Activated CD4-positive, CD25-positive, alpha-beta regulatory T cell treated with anti-CD3 and anti-CD28 coated beads, Interleukin-2, amount 50 U/mL, for 72 hours (primary cell): Measurements from ENCODE around the gene LRP2BP.

Source experiments
- DNase-seq: peaks from one replicate; pipeline ENCODE4 v3.0.0; 2021

Gene LRP2BP

GRCh38 chr4:185395238-185395955 is at the start of gene LRP2BP:
LRP2BP (minus strand) TSS chr4:185395924; CDS start chr4:185378186, 17,738 bp downstream.
- no peak for DNase-seq

- DNase-seq: no peak
Observed at GRCh38 chr4:185445209-185445608, 49.5 kb upstream of the LRP2BP start.

DNA sequence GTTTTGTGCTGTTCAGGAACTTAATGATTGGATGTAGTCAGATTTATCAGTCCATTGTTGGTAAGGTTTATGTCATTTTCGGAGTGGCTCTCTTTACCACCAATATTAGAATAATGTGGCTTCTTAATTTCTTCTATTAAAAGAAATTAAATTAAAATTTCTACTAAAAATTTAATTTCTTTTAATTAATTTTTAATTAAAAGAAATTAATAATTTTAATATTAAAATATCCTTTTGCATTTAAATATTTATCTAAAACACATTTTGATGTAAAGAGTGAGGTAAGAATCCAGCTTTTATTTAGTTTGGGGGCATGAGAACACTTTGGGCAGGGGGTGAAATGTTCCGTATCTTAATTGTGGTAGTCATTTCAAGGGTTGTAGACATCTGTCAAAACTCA is 45.8 kb upstream of the LRP2BP start:
- no peak for DNase-seq

DNA sequence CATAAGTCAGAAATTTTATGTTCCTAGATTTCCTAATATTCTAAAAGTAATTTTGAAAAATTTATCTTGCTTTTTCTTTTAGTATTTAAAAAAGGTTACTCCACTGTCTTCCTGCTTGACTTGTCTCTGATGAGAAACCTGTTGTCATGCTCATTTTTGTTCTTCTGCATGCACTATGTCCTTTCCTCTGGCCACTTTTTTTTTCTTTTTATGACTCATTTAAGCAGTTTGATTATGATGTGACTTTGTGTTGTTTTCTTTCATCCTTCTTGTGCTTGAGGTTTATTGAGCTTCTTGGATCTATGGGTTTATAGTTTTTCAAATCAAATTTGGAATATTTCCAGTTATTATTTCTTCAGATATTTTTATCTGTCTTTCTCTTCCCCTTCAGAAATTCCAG is 42.1 kb upstream of the LRP2BP start:
- DNase-seq: no peak

- no peak for DNase-seq
Observed at GRCh38 chr4:185435466-185435865, 39.7 kb upstream of the LRP2BP start.

DNA sequence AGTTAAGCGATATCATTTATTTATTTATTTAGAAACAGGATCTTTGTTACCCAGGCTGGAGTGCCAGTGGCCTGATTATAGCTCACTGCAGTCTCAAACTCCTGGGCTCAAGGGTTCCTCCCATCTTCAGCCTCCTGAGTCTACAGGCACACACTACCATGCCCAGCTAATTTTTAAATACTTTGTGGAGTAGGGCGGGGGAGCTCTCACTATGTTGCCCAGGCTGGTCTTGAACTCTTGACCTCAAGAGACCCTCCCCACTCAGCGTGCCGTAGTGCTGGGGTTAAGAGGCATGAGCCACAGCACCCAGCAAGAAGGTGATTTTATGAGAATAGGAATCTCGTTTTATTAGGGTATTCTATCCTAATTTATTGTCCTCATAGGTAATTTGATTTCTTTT is 33.9 kb upstream of the LRP2BP start:
- DNase-seq: no peak

- no peak for DNase-seq
Observed at GRCh38 chr4:185426960-185427688, 31.4 kb upstream of the LRP2BP start.

- peak; percentile 91 for DNase-seq
Observed at GRCh38 chr4:185425647-185426352, 30.1 kb upstream of the LRP2BP start, which contains the start of gene UFSP2. UFSP2 (minus strand) TSS chr4:185425964; CDS start chr4:185425868, 96 bp downstream.

- no peak for DNase-seq
Observed at GRCh38 chr4:185424905-185425646, 29.4 kb upstream of the LRP2BP start.

GRCh38 chr4:185421366-185422124 is 25.8 kb upstream of the LRP2BP start:
- DNase-seq: no peak

DNA sequence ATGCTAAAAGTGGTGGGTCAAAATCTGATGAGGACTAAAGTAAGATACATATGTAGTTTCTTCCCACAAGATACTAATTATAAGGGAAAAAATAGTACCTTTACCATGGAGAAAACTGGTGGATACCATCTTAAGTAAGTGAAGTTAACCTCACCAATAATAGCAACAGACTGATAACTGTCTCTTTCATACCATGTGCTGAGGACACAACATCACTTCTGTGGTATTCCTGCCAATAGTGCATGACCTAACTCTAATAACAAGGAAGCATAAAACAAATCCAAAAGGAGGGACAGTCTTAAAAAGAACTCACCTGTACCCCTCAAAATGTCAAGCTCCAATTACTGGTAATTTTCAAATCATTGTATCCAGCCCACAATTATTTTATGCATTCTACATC is 21.2 kb upstream of the LRP2BP start:
- DNase-seq: no peak

- DNase-seq: no peak
Observed at GRCh38 chr4:185412412-185412811, 16.7 kb upstream of the LRP2BP start.

- DNase-seq: no peak
Observed at GRCh38 chr4:185411849-185412248, 16.1 kb upstream of the LRP2BP start.

- no peak for DNase-seq
Observed at GRCh38 chr4:185408432-185408831, 12.7 kb upstream of the LRP2BP start.

- DNase-seq: no peak
Observed at GRCh38 chr4:185405296-185405999, 9.7 kb upstream of the LRP2BP start.

DNA sequence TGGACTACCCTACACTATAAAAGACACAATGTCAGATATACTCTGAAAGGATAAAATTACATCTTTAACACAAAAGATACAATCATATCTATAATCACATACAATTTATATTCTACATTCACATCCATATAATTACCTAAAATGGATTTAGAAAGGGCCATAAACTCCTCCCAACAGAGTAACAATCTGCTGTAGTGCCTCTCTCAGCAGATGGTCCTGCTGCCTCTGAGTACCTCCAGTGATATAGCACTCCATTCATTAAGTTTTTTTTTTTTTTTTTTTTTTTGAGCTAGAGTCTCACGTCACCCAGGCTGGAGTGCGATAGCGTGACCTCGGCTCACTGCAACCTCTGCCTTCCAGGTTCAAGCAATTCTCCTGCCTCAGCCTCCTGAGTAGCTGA is 8.3 kb upstream of the LRP2BP start:
- DNase-seq: no peak

- no peak for DNase-seq
Observed at GRCh38 chr4:185399466-185399865, 3.7 kb upstream of the LRP2BP start.

GRCh38 chr4:185398618-185399017 is 2.9 kb upstream of the LRP2BP start:
- no peak for DNase-seq

GRCh38 chr4:185396724-185397385 is 1.1 kb upstream of the LRP2BP start, which contains the start of gene ANKRD37:
ANKRD37 (plus strand) TSS chr4:185396841; CDS start chr4:185396924, 83 bp downstream.
- DNase-seq: peak; percentile 37

DNA sequence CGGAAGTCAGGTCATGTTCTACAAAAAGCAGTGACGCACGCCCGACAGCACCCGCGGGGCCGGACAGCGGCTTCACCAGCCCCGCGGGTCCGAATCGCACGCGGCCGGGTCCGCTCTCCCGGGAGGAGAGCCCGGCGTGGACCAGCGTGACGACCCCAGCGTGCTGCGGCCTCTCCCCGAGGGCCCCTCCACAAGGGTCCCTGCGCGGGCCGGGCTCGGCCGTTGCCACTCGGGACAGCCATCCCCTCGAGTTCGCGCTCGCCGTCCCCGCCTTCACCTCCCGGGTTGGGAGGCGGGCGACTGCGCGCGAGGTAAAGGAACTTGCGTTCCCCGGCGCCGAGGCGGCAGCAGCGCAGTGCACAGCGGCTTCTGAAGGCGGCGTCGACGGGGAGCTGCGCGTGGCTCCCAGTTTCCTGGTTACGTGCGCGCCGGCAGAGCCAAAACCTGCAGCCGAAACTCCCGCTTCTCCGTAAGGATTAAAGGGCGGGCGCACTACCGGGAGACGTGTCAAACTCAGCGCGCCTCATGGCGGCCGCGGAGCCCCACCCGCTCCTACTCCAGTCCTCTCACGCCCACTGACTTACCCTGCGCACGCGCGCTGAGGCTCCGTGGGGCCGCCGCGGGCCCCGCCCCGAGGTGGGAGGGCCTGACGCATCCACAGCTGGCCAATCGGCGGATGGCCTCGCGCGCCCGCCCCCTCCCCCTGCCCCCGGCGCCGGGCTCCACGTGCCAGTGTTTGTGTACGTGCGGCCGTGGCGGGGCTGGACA is 416 bp upstream of the LRP2BP start:
- peak; percentile 97 for DNase-seq
